ENCODE results near the gene TMEM151A.

Gene TMEM151A

GRCh38 chr11:66333896-66334604 lies 42.4 kb downstream of the TMEM151A start:
- ChIA-PET POLR2A (interaction anchor here (1.6 kb wide), 1 partner anchor 21 kb away, joined by 4 read pairs; no protein-coding TSS in a partner anchor), CTCF (interaction anchor here (1.0 to 8.7 kb wide), 4 partner anchors 12 to 30 kb away, joined by 3 to 126 read pairs (median 12); partner anchors contain the start of gene BRMS1)
- DNase-seq (ENCODE audit: extremely low spot score), result no peak
- no peak for TF ChIP-seq CTCF (IDR thresholded peaks at IDR 0.05; ENCODE audit: control extremely low read depth, extremely low read depth, low read depth, missing control alignments)

GRCh38 chr11:66334605-66335442 lies 43.1 kb downstream of the TMEM151A start:
- no peak for DNase-seq (ENCODE audit: extremely low spot score)
- ChIA-PET CTCF (interaction anchor here (1.2 to 8.7 kb wide), 5 partner anchors 11 to 113 kb away, joined by 3 to 126 read pairs (median 7); partner anchors contain the start of gene BRMS1), POLR2A (interaction anchor here (1.0 to 1.6 kb wide), 2 partner anchors 10 to 22 kb away, joined by 3 to 4 read pairs; partner anchors contain the start of gene BRMS1)
- TF ChIP-seq CTCF (IDR thresholded peaks at IDR 0.05; ENCODE audit: control extremely low read depth, extremely low read depth, low read depth, missing control alignments), result no peak

GRCh38 chr11:66335531-66336233 lies 44.0 kb downstream of the TMEM151A start:
- CTCF ChIA-PET, result interaction anchor here (1.0 to 8.7 kb wide), 6 partner anchors 10 to 113 kb away, joined by 3 to 126 read pairs (median 6); partner anchors contain the start of gene BRMS1
- POLR2A ChIA-PET, result interaction anchor here (0.5 to 1.6 kb wide), 4 partner anchors 9 to 491 kb away, joined by 3 to 4 read pairs (median 3); partner anchors contain the start of gene BRMS1
- no peak for DNase-seq (ENCODE audit: extremely low spot score)
- TF ChIP-seq CTCF (IDR thresholded peaks at IDR 0.05; ENCODE audit: control extremely low read depth, extremely low read depth, low read depth, missing control alignments), result no peak

- TF ChIP-seq CTCF (IDR thresholded peaks at IDR 0.05; ENCODE audit: control extremely low read depth, extremely low read depth, low read depth, missing control alignments), result peak; percentile 40
- ChIA-PET CTCF (interaction anchor here (1.0 to 8.7 kb wide), 4 partner anchors 9 to 114 kb away, joined by 3 to 126 read pairs (median 12); partner anchors contain the start of gene BRMS1), POLR2A (interaction anchor here (0.5 to 0.6 kb wide), 2 partner anchors 286 to 490 kb away, joined by 3 read pairs; no protein-coding TSS in a partner anchor)
- peak; percentile 80 for DNase-seq (ENCODE audit: extremely low spot score)
Observed at GRCh38 chr11:66336234-66337102, 44.8 kb downstream of the TMEM151A start, which contains the start of gene RIN1. RIN1 (minus strand) TSS chr11:66336434; CDS start chr11:66336402, 32 bp downstream.

- DNase-seq (ENCODE audit: extremely low spot score), result no peak
- CTCF ChIA-PET, result interaction anchor here (0.7 to 8.7 kb wide), 8 partner anchors 25 to 115 kb away, joined by 3 to 126 read pairs (median 4); no protein-coding TSS in a partner anchor
- POLR2A ChIA-PET, result no interaction called here
- TF ChIP-seq CTCF (IDR thresholded peaks at IDR 0.05; ENCODE audit: control extremely low read depth, extremely low read depth, low read depth, missing control alignments), result no peak
Observed at GRCh38 chr11:66337103-66337899, 45.6 kb downstream of the TMEM151A start.
